NCI-H748 treated with DMSO at 0.1 percent for 48 hours (cell line): Measurements from ENCODE around the gene EIF4E2.

ENCODE experiments used
- DNase-seq: peaks from one replicate; lab custom pipeline; 2025; lab: John Stamatoyannopoulos, UW

The EIF4E2 gene

DNA sequence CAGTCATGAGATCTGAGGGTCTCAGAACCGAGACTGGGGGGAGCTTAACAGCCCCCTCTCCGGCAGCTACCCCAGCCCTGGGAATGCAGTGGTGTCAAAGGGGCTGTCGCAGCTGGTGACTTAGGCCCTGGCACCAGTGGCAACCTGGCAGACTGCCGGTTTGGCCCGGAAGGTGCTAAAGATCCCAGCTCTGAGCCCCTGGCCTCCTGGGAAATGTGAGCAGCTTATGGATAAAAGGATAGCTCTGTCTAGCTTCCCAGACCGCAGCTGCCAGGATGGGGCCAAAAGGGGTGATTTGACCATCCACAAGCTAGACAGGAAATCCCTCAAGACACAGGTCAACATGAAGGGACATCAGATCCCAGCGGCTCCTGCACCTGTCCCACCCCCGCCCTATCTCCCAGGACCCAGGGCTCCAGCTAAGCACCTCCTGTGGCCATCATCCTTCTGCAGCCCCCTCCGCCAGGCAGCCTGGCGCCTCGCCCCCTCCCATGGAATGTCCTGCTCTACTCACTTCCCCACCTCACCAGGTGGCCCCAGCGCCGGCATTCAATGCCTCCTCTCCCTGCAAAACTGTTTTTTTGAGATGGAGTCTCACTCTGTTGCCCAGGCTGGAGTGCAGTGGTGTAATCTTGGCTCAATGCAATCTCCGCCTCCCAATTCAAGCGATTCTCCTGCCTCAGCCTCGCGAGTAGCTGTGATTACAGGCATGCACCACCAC lies 49.7 kb downstream of the EIF4E2 start:
- DNase-seq = no peak

DNA sequence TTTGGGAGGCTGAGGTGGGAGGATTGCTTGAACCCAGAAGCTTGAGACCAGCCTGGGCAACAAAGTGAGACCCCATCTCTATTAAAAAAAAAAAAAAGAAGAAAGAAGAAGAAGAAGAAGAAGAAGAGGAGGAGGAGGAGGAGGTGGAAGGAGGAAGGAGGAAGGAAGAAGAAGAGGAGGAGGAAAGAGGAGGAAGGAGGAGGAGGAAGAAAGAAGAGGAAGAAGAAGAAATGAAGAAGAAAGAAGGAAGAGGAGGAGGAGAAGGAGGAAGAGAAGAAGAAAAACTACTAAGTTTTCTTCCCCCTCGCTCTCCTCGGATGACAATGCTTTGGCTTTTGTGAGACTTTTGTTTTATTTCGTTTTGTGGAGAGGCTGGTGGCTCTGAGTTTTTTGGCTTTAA lies 52.8 kb downstream of the EIF4E2 start:
- no peak for DNase-seq

DNA sequence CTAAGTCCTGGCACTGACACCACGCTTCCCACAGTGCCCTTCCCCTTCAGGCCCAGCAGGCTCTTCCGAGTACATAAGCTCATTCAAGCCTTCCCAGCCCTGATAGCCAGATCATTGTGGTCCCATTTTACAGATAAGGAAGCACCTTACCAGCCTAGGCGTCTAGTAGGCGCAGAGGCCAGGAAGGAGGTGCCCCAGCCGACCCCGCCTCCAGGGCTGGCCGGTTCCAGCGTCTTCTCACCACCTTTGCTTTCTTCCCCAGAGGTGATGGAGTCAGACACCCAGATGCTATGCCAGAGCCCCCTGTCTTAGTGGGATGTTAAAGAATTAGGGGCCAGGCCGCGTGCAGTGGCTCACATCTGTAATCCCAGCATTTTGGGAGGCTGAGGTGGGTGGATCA lies 54.0 kb downstream of the EIF4E2 start:
- DNase-seq = no peak

DNA sequence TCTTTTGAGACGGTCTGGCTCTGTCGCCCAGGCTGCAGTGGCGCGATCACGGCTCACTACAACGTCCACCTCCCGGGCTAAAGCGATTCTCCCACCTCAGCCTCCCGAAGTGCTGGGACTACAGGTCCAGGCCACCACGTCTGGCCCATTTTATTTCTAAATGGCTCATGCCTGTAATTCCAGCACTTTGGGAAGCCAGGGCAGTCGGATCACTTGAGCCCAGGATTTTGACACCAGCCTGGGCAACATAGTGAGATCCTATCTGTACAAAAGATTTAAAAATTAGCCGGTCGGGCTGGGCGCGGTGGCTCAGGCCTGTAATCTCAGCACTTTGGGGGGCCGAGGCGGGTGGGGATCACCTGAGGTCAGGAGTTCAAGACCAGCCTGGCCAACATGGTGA lies 56.5 kb downstream of the EIF4E2 start:
- no peak for DNase-seq

DNA sequence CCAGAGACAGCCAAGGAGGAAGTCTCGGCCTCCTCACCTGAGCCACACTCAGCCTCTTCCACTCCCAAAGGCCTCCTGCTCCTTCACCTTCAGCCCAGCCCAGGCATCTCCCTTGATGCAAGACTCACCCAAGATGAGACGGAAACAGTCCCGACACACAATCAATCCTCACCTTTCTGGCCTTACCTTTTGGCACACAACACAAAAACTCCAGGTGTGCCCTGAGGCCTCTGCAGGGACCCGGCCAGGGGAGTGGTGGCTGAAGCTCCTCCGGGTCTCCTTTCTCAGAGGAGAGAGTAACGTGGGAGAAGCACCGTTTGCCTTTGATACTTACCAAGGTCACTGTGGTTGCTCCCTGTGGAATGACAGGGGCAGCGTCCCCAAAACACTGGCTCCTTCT lies 59.1 kb downstream of the EIF4E2 start:
- no peak for DNase-seq

DNA sequence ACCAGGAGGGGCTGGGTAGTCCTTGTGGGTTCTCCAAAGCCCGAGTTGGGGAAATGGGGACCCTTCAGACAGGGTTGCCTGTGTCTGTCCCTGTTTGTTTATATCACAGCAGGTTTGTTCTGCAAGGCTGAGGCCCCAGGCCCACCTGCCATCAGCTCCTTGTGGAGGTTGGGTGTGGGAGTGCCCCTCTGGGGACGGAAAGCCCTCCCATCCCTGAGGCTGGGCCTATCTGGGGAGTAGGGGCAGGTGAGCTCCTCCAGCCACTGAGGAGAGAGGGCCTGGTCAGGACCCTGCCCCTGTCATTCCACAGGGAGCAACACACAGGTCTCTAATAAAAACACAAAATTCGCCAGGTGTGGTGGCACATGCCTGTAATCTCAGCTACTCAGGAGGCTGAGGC lies 59.6 kb downstream of the EIF4E2 start:
- no peak for DNase-seq

DNA sequence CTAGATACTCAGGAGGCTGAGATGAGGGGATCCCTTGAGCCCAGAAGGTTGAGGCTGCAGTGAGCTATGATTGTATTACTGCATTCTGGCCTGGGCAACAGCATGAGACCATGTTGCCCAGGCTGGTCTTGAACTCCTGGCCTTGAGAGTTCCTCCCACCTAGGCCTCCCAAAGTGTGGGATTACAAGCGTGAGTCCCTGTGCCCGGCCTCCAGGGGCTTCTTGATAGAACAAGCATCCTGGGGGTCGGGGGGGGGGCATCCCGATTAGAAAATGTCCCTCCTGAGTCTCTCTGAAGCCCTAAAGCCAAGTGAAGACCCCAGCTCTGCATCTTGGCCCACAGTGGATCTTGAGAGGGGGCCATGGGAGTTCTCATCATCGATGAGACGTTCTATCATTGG lies 60.6 kb downstream of the EIF4E2 start:
- no peak for DNase-seq

DNA sequence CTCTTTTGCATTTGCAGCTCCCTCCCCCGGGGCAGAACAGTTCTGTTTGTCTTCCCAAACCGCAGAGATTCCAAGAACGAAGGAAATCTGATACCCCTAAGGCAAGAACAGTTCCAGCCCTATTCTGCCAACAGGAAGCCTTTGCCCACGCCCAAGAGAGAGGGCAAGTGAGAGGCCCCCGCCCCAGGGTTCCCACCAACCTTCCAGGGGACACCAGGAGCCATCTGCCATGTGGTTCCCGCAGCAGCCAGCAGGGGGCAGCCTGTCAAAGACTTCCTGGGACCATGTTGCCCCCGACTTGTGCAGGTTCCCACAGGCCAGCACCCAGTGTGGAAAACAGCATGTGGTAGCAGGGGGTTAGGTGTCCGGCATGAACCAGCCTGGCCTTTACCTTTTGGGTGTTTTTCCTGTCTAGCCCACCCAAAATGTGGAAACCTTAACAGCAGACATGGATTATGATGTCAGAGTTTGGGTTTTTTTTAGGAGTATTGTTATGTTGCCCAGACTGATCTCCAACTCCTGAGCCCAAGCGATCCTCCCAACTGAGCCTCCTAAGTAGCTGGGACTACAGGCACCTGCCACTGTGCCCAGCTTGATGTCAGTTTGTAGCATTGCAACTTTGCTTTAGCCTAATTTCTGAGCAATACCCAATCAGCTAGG lies 61.2 kb downstream of the EIF4E2 start:
- no peak for DNase-seq

DNA sequence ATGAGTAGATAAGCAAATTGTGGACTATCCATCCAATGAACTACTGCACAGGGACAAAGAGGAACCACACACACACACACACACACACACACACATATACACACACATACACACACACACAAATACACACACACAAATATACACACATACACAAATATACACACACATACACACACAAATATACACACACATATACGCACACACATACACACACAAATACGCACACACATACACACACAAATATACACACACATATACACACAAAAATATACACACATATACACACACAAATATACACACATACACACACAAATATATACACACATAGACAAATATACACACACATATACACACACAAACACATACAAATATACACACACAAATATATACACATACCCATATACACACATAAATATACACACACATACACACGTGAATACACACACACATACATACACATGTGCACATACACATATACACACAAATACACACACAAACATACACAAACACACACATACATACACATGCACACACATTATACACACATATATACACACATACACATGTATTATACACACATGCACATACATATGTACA lies 63.1 kb downstream of the EIF4E2 start:
- no peak for DNase-seq

DNA sequence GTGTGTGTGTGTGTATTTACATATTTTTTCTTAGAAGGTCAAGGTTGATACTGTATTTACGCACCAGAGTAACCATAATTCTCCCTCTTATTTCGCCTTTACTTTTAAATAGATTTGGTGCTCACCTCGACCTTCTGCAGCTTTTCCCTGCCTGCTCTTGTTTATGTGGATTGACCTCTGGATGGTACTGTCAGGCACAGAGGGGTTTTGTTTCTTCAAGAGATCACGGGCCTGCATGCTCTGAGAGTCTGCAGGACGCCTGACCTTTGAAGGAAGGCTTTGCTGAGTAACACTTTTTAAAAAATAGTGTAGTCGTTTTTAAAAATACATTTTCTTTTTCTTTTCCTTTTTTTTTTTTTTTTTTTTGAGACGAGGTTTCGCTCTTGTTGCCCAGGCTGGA lies 64.8 kb downstream of the EIF4E2 start:
- DNase-seq = no peak
